ENCODE data around the gene HGFAC.

Gene HGFAC

GRCh38 chr4:3441501-3442459, at the start of gene HGFAC:
HGFAC (plus strand) TSS chr4:3441968; CDS start chr4:3442002, 34 bp downstream.
- TF ChIP-seq CTCF (IDR thresholded peaks at IDR 0.05; ENCODE audit: insufficient read depth, missing control alignments), result no peak
- FAIRE-seq (no peak), DNase-seq (ENCODE audit: insufficient read length, low spot score) (no peak)

GRCh38 chr4:3392321-3392720, 49.4 kb upstream of the HGFAC start:
- DNase-seq (ENCODE audit: insufficient read length, low spot score), result no peak
- no peak for FAIRE-seq
- no peak for TF ChIP-seq CTCF (IDR thresholded peaks at IDR 0.05; ENCODE audit: insufficient read depth, missing control alignments)

GRCh38 chr4:3393171-3393570, 48.6 kb upstream of the HGFAC start:
- TF ChIP-seq CTCF (IDR thresholded peaks at IDR 0.05; ENCODE audit: insufficient read depth, missing control alignments), result no peak
- DNase-seq (ENCODE audit: insufficient read length, low spot score) (no peak), FAIRE-seq (no peak)

GRCh38 chr4:3396600-3396999, 45.2 kb upstream of the HGFAC start:
- TF ChIP-seq CTCF (IDR thresholded peaks at IDR 0.05; ENCODE audit: insufficient read depth, missing control alignments), result no peak
- FAIRE-seq, result no peak
- DNase-seq (ENCODE audit: insufficient read length, low spot score), result no peak

GRCh38 chr4:3397128-3397527, 44.6 kb upstream of the HGFAC start:
- FAIRE-seq (no peak), DNase-seq (ENCODE audit: insufficient read length, low spot score) (no peak)
- TF ChIP-seq CTCF (IDR thresholded peaks at IDR 0.05; ENCODE audit: insufficient read depth, missing control alignments), result no peak

GRCh38 chr4:3399277-3400194, 42.2 kb upstream of the HGFAC start:
- no peak for DNase-seq (ENCODE audit: insufficient read length, low spot score)
- TF ChIP-seq CTCF (IDR thresholded peaks at IDR 0.05; ENCODE audit: insufficient read depth, missing control alignments), result no peak
- no peak for FAIRE-seq
